Ramos (cell line): ENCODE measurements around the gene LYPD8.
"Not testable (repeated sequence)": the region's sequence is repeated elsewhere in the genome, so short reads cannot be mapped to it uniquely, and the experiment has no call there.

Experiments used
- in situ Hi-C: fragments of 300-500 bp; cut with MboI; formaldehyde crosslinking; loops from one replicate; pipeline ENCODE4 v1.14.3; 2022; ENCODE audit warnings: low sequenced_read_pairs; ENCODE audit not compliant: unreplicated experiment

The LYPD8 gene, protein sequence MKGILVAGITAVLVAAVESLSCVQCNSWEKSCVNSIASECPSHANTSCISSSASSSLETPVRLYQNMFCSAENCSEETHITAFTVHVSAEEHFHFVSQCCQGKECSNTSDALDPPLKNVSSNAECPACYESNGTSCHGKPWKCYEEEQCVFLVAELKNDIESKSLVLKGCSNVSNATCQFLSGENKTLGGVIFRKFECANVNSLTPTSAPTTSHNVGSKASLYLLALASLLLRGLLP

DNA sequence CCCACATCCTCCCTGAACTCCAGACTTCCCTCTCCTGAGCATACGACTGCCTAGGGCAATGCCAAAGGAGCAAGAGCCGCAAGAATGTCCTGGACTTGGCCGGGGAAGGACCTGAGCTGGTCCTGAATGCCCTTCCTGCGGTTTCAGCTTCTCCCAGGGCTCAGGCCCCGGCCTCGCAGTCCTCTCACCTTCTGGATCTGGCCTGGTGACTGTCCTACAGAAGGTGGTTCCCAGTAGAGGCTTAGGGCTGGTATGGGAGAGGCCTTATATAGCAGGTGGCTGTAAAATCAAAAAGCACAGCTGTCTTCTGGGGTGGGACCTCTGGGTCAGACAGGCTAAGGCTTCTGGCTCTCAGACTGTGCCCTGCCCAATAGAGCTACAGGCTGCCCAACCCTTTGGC is at the start of gene LYPD8:
Gene LYPD8 (minus strand): TSS at position 243 of the 400 bp plus-strand sequence. CDS start 4,678 bp downstream, outside the sequence.
- in situ Hi-C loops: no loop called here

DNA sequence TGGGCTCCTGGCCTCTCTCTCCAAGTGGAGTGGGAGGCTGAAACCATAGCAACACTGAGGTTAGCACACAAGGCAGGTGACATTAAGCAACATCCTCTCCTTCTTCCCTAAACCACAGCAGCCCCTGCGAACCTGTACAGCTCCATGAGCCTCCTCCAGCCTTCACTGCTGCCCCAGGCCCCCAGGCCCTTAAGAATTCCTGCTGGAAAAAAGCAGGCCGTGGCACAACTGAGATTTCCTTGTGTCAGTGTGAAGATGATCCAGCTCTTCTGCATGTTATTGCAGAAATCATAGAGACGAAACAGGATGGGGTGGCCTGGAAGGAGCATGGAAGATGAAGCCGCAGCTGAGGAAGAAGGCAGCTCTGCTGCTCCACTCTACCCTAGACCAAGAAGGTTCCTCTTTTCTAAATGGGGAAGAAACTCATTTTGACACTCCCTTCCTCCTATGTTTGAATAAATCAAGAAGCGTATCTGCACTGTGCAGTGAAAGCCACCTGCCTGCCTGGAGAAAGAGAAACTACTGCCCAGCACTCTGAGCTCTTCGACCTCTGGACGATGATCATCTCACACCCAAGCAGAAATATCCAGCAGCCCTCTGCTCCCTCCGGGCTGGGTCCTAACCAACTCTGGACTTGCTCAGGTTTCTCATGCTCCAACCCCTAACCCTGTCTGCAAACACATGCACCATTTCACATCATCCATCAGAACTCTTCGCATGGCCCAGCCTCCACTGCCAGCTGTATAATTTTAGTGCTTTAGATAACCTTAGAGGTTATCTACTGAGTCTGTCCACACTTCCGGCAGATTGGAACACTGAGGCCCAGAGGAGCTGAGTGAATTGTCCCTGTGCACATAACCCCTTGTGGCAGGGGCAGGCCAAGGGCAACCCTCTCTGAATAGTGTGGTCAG is 49.5 kb upstream of the LYPD8 start:
- in situ Hi-C loops: no loop called here

DNA sequence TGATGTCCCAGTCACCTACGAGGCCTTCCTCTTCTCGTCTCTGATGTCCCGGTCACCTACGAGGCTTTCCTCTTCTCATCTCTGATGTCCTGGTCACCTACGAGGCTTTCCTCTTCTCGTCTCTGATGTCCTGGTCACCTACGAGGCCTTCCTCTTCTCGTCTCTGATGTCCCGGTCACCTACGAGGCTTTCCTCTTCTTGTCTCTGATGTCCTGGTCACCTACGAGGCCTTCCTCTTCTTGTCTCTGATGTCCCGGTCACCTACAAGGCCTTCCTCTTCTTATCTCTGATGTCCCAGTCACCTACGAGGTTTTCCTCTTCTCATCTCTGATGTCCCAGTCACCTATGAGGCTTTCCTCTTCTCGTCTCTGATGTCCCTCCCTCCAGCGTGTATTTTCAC is 47.9 kb upstream of the LYPD8 start:
- in situ Hi-C loops: not testable (repeated sequence)

DNA sequence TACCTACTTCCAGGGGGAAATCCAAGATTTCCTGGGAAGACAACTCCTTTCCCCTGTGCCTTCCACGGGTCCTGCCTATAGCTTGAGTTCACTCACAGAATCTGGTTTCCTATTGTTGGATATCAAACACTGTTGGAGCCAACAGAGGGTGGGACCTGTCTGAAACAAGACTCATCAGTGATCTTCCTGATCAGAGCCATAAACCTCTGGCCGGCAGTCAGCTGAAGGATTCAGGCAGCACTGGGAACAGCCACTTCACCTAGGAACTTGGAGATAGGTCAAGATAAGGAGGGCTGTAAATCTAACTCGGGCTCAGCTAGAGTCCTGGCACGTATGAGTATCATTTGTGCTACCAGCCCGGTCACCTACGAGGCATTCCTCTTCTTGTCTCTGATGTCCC is 46.9 kb upstream of the LYPD8 start:
- in situ Hi-C loops: no loop called here

DNA sequence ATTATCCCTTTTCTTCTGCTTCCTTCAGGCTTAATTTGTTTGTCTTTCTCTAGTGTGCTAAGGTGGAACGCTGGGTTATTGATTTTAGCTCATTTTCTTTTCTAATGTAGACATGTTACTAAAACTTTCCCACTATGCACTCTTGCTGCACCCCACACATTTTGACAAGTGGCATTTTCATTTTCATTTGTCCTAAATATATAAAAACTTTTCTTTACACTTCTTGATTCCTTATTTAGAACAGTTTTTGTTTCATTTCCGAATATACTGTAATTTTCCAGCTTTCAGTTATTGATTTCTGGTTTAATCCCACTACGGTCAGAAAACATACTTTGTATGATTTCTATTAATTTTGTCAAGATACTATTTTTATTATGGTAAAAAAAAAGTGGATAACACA is 44.9 kb upstream of the LYPD8 start:
- in situ Hi-C loops: no loop called here

DNA sequence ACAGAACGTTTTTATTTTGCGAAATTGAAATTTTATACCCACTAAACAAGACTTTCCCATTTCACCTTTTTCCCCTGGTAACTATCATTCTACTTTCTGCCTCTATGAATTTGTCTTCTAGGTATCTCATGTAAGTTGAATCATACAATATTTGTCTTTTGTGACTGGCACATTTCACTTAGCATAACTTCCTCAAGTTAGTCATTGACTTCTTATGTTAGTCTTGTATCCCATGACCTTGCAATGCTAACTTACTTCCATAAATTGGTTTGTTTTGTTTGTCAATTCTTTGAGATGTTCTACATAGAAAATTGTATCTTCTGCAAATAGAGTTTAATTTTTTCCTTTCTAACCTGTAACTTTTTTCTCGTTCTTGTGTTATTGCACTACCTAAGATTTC is 43.2 kb upstream of the LYPD8 start:
- in situ Hi-C loops: no loop called here

DNA sequence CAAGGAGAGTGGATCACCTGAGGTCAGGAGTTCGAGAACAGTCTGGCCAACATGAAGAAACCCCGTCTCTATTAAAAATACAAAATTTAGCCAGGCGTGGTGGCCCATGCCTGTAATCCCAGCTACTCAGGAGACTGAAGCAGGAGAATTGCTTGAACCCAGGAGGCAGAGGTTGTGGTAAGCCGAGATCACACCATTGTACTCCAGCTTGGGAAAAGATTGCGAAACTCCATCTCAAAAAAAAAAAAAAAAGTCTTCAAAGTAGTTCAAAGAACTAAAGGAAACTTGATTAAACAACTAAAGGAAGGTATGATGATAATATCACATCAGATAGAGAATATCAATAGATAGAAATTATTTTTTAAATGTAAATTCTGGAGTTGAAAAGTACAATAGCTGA is 39.1 kb upstream of the LYPD8 start:
- in situ Hi-C loops: not testable (repeated sequence)

DNA sequence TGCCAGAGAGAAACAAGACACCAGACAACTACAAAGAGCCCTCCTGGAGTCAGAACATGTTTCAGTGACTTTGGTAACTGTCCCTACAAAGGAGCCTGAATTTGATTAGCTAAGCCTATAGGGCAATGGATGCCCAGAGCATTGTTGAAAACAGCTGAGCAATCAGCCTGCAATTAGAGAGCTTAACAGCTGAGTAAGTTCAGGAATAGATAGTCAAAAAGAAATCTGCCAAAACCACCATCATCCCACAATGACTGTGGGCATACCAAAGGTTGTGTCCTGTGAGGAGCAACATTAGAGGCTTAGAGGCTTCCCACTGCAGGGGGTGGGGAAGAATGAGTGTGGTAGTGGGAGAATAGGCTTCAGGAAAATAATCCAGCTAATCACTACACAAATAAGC is 38.0 kb upstream of the LYPD8 start:
- in situ Hi-C loops: no loop called here

DNA sequence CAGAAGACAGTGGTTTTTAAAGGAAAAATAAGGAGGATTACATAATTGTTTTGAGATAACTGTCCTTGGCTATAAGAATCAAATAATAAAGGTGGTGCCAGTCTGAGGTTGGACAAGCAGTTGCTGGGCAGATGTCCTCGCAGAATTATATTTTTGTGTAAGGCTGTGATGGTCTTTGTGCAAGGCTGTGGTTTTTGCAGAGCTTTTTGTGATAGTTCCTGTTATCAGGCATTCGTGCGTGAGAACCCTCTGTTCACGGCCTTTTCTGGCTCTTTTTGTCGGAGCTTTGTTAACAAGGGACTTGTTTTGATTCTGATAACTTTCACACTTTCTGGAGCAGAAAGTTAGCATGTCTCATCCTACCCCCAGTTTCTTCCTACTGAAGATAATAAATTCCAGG is 36.8 kb upstream of the LYPD8 start:
- in situ Hi-C loops: no loop called here

DNA sequence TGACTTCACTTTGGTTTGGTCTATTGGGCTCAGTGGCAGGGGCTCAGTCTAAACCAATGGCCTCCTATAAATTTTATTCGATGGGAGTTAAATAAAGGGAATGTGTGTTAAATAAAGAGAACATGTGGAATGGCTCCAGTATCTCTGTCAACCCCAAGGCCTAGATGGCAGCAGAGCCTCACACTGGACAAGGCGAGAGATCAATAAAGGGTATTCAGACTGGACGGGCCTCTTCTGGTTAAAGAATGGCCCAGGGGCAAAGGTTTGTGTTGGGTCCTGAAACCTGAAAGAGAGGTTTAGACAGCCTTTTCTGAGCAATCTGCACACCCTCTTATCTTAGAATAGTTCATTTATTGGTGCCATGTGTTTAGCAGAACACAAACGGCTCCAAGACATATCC is 35.5 kb upstream of the LYPD8 start:
- in situ Hi-C loops: no loop called here

DNA sequence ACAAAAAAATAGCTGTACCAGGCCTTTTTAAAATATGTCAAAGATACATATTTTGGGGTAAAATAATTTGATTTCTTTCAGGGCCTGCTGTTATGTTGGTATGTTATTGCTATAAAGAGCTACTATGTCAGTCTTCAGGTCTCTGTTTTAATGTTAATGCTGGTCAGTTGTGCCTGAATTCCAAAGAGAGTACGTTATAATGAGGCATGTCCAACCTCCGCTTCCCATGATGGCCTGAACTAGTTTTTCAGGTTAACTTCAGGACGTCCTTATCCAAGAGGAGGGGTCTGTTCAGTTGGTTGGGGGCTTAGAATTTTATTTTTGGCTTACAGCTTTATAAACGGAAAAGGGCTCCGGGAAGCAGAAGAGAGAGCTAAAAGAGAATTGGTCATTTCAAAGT is 34.9 kb upstream of the LYPD8 start:
- in situ Hi-C loops: no loop called here

DNA sequence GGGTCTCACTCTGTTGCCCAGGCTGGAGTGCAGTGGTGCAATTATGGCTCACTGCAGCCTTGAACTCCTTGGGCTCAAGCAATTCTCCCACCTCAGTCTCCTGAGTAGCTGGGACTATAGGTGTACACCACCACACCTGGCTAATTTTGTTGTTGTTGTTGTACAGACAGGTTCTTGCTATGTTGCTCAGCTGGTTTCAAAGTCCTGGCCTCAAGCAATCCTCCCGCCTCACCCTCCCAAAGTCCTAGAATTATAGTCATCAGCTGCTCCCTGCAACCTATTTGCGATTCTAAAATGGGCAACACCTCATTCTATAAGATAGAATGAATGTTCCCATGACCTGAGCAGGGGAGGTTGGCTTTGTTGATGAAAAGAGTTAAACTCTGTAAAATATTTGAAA is 33.8 kb upstream of the LYPD8 start:
- in situ Hi-C loops: not testable (repeated sequence)

DNA sequence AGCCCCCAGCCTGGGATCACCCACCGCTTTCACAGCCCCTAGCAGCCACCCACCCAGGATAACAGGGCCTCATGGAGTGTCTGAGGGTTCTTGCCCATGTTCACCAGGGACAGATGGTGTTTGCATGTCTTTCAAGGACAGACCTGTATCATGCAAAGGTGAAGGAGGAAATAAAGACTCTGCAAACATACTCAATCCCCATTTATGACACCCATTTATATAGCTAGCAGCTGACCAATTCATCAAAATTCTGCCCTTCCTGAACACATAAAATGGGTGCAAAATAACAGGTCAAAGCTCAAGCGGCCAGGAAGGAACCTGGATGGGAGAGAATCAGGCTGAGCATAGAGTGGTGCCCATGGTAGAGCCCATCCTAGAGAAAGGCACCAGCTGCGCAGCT is 32.8 kb upstream of the LYPD8 start:
- in situ Hi-C loops: no loop called here

DNA sequence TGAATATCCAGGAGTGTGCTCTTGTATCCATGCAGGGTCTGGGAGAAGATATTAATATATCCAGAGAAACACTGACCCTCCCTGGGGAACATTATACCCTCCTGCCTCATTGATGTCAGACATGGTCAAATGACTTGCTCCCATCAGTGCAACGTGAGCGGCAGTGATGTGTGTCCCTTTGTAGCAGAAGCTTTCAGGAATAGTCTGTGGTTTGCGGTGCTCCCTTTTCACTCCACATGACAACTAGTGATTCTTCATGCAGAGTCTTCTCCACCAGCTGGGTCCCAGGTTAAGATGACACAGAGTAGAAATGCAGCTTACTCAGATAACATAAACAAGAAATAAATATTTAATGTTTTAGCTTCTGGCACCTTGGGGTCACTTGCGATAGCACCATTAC is 31.9 kb upstream of the LYPD8 start:
- in situ Hi-C loops: no loop called here

DNA sequence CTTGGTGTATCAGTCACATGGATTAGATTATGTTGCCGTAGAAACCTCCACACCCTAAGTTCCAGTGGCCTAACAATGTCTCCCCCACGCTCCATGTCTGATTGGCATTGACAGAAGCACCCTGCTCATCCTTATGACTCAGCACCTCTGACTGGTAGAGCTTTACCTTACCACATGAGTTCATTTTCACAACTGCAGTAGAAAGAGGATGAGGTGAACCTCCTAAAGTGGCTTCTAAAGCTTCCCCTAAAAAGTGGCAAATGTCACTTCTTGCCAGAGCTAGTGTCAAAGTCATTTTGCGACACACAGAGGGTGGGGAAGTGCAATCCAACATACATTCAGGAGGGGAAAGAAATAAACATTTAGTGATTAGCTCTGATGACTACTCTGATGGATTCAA is 30.6 kb upstream of the LYPD8 start:
- in situ Hi-C loops: no loop called here

DNA sequence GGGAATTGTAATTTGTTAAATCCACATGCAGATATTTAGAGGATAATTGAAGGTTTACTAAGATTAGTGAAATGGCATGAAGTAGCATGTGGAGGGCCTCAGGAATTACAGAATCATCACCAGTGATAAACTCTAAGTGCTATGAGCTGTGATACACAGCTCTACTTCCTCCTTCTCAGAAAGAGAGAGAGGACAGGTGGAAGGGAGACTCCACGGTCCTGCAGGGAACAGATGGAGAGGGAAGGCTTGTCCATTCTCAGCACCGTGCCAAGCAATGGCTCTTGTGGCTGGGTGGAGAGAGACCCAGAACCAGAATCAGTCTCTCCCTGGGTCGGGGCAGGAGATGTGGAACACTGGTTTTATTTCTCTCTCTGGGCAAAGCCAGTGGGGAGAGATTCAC is 27.8 kb upstream of the LYPD8 start:
- in situ Hi-C loops: no loop called here

DNA sequence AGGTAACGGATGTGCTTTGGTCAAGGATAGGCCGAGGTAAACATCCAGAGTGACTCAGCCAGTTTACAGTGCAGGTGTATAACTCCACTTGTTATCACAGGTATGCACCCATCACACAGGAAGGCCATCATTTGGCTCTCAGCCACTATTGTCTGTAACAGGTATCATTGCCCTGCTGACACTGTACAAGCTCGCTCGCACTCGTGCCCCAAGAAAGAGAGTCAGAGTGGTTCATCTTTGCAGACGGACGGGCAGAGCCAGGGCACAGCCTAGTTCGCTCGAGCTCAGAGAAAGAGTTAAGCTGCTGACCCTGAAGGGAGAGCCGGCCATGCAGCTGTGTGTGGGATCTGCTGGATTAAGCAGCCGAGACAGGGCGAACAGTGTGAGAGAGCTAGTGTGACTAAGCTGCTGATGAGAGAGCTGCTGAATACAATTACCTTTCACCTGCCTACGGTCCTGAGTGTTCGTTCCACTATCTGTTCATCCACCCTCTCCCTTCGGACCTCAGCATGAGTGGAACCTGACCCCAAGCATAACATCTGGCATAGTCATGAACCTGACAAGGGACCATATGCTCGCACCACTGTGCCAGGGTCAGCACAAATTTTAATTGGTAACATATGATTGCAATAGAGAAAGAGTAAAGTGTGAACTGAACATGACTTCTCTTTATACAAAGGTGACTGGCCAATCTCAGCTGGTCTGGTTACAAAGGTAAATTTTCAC is 27.0 kb upstream of the LYPD8 start:
- in situ Hi-C loops: no loop called here

DNA sequence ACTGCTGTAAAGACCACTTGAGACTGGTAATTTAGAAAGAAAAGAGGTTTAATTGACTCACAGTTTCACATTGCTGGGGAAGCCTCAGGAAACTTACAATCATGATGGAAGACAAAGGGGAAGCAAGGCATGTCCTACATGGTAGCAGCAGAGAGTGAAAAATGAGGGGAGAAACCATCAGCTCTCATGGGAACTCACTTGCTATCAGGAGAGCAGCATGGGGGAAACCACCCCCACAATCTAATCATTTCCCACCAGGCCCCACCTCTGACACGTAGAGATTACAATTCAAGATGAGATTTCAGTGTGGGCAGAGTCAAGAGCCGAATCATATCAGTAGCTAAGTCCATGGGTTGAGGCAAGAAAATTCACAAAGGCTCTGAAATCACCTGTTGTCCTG is 23.8 kb upstream of the LYPD8 start:
- in situ Hi-C loops: no loop called here

DNA sequence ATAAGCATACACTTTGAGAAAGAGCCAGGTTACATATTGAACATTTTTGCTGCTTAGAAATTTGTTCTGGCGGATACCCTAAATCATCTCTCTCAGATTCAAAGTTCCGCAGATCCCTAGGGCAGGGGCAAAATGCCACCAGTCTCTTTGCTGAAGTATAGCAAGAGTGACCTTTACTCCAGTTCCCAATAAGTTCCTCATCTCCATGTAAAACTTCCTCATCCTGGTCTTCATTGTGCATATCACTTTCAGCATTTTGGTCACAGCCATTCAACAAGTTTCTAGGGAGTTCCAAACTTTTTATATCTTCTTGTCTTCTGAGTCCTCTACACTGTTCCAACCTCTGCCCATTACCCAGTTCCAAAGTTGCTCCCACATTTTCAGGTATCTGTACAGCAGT is 23.3 kb upstream of the LYPD8 start:
- in situ Hi-C loops: no loop called here

DNA sequence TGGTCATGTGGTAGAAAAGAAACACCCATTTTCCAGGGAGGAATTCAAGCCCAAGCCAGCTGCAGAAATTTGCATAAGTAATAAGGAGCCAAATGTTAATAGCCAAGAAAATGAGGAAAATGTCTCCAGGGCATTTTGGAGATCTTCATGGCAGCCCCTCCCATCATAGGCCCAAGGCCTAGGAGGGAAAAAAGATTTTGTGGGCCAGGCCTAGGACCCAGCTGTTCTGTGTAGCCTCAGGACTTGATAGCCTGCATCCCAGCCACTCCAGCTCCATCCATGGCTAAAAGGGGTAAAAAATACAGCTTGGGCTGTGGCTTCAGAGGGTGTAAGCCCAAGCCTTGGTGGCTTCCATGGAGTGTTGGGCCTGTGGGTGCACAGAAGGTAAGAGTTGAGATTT is 21.4 kb upstream of the LYPD8 start:
- in situ Hi-C loops: no loop called here

DNA sequence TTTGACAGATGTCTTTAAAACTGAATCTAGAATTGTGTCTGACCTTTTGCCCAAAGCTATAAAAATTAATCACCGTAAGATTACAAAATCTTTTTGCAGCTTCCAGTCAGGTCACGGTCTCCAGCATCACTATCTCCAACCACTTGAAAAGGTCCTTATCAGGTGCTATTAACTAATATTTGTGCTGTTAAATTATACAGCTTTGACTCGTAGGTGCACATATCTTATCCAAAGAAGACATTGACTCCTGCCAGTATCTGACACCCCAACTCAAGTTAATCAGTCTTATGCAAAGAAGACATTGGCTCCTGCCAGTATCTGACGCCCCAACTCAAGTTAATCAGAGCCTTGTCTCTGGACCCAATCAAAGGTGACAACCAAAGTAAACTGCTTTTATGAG is 19.9 kb upstream of the LYPD8 start:
- in situ Hi-C loops: no loop called here
